A673 (cell line): ENCODE data around the gene AP2B1.

Source experiments
- EZH2 ChIP-seq: fragments of 200-600 bp; sonication (generic); IDR thresholded peaks from 2 replicates; pipeline ENCODE4 v1.6.1; 2017; ENCODE audit warnings: borderline replicate concordance, low read depth, mild to moderate bottlenecking, mixed read lengths, antibody characterized with exemption, low read length; ENCODE audit not compliant: poor library complexity, severe bottlenecking
- TF ChIP-seq, protein P1 (sequence below): fragments of 300-800, 200-600 bp; sonication (generic); conservative IDR thresholded peaks from 2 replicates; pipeline ENCODE4 v1.5.1; 2017; ENCODE audit warnings: low read depth, mild to moderate bottlenecking, antibody characterized with exemption, low read length, moderate library complexity, mixed read lengths

GRCh38 chr17:35763767-35764122 is 176.6 kb downstream of the AP2B1 start:
- TF ChIP-seq, protein P1, sequence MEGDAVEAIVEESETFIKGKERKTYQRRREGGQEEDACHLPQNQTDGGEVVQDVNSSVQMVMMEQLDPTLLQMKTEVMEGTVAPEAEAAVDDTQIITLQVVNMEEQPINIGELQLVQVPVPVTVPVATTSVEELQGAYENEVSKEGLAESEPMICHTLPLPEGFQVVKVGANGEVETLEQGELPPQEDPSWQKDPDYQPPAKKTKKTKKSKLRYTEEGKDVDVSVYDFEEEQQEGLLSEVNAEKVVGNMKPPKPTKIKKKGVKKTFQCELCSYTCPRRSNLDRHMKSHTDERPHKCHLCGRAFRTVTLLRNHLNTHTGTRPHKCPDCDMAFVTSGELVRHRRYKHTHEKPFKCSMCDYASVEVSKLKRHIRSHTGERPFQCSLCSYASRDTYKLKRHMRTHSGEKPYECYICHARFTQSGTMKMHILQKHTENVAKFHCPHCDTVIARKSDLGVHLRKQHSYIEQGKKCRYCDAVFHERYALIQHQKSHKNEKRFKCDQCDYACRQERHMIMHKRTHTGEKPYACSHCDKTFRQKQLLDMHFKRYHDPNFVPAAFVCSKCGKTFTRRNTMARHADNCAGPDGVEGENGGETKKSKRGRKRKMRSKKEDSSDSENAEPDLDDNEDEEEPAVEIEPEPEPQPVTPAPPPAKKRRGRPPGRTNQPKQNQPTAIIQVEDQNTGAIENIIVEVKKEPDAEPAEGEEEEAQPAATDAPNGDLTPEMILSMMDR, result no peak
- TF ChIP-seq EZH2, result no peak
